HCEC 1CT (cell line): Measurements from ENCODE around the gene SDCCAG8.
A peak's percentile ranks its signal among the peaks of the same experiment; 100 is the strongest.

Experiments used
- DNase-seq: peaks from one replicate; pipeline ENCODE4 v3.0.0-alpha.2; 2017

Gene SDCCAG8

DNA sequence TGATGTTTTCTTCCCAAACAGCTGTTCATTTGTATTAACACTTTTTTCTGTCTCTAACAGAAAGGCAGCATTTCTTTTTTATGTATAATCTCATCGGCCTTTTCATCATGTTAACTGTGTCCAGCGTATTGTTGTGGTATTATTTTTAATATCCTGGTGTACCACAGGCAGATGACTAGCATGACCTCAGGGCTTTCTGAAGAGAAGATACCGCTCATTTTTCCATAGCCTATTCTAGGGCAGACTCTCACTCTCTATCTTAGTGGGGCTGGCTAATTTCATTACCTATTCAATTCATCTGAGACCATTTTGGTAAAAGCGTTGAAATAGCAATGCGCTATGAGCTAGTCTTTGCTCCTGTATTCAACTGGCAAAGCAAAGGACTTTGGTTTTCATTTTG lies 209.9 kb downstream of the SDCCAG8 start:
- DNase-seq = no peak

DNA sequence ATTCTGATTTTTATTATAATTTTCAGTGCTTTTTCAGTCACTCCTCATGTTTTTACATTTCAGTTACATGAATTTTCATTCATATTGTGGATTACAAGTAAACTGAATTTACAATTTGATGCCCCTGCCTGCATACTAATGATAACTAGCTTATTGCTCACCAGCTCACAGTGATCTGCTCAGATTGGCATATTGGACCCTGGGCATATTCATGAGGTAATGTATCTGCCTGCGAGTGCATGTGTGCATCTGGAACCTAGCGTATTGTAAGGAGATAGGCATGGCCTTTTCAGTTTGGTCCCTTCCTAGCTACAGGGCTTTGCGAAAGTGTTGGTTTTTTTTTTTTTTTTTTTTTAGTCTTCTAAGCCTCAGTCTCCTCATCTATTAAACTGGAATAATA lies 213.7 kb downstream of the SDCCAG8 start:
- DNase-seq = no peak

DNA sequence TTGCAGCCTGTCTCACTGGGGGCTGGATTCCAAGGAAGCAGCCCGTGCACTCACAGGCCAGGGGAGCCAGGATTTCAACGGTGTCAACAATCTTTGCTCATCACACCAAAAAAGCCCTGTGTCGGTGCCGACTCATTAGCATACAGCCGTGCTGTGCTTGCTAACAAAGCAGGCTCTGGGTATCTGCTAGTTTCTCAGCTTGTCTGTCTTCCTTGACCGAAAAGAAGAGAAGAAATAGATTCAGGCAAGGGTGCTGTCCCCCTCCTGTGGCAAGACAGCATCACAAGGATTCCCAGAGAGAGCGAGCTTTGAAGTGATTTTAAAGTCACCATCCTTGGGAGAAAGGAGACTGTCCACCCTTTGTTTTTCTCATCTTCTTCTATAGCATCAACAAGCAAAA lies 214.7 kb downstream of the SDCCAG8 start:
- DNase-seq = no peak

DNA sequence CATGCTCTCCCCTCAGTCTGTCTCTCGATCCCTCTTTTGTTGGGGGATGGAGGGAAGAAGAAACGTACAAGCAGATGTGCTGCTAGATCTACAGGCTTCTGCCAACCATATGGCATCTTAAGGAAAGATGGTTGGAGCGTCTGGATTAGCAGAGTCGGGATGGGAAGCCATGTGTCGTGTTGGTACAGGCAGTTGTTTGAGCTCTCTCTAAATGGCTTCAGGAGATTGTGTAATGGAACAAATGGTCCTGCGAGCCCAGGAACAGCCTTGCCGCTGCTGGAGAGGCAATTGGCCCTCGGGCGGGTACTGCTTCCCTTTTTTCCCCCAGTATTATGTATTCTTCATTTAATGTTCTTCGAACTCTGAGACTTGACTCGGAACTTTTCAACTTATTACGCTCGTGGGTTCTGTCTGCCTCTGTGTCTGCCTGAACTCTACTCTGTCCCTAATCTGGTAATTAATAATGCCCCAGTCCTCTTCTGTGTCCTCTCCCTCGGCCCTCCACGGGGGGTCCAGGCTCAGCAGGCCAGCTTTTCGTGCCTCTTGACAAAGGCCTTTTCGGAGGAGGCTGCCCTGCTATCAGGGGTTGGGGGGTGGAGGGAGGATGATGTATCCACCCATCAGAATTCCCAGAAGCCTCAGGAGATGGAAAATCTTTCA lies 215.3 kb downstream of the SDCCAG8 start:
- no peak for DNase-seq

DNA sequence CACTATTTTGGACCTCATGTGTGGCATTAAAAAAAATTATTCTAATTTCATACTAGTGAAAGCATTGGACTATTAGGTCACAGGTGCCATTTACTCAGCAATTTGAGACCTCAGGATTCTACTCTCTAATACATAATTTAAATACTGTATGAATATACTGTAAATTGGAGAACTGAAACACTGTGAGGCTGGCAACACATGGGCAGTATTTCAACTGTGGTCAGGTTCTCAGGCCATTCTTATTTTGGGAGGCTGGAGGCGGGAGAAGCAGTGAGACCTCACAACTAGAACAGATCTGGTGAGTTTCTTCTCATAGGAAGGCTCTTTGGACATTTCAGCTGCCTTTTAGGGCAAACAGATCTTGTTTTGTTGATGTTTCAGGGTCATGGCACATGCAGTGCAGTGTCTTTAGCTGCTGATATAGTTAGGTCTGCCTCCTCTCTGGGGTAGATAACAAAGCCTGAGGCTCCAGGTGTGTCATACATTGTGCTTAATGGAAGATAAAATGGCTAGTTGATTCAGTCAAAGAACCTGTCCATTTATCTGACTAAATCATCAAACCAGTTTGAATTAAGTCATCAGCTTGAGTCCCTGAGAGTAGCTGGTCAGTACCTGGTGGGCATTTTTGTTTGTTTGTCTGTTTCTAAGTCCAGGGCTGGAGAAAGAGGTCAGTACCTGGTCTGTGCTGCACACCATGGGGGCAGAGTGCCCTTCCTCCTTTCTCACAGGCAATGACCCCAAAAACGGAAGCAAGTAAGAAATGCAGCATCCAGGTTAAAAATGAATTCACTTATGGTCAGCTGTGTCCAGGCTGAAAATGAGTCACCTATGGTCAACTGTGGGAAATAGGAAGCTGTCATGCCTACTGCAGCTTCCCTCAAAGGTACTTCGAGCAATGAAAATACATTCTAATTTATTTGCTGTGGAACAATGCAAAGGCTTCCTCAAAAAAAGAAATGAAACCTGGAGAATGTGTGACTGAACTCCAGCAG lies 216.2 kb downstream of the SDCCAG8 start:
- DNase-seq = peak; percentile 24

DNA sequence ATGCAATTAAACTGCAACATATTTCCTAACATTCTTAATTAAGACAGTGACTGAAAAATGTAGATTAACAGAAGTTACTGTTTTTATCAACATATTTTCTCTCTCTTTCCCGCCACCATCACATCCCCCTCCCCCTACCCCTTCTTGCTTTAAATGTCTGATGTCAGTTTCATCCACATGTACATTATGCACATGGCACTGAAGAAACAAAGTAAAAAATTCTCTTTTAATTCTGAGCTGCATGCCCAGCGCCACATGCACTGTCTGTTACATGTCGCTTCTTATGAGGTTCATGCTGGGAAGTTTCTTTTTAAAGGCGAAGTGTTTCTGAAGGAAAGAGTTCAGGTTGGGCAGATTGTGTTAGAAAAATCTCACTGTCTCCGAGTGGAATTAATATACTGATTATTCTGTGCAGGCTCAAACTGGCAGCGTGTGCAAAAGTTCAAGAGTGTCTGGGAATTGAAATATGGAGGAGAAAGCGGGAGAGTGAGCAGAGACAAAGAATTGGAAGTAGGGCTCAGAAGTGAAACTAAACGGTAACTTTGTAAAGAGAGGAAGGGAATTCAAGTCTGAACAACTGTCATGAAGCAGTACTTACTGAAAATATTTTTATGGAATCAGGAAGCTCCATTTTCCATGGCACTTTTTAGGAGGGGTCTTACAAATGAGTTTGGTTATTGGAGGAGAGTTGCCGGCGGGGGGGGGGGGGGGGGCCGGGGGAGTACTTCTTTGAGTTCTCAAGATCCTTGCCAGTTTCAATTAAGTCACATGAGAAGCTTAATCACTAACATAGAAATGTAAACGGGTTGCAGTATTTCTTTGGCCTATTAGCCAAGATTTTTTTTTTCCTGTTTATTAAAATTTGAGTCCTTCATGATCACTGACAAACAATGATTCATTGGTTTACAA lies 217.6 kb downstream of the SDCCAG8 start:
- DNase-seq = peak; percentile 11

DNA sequence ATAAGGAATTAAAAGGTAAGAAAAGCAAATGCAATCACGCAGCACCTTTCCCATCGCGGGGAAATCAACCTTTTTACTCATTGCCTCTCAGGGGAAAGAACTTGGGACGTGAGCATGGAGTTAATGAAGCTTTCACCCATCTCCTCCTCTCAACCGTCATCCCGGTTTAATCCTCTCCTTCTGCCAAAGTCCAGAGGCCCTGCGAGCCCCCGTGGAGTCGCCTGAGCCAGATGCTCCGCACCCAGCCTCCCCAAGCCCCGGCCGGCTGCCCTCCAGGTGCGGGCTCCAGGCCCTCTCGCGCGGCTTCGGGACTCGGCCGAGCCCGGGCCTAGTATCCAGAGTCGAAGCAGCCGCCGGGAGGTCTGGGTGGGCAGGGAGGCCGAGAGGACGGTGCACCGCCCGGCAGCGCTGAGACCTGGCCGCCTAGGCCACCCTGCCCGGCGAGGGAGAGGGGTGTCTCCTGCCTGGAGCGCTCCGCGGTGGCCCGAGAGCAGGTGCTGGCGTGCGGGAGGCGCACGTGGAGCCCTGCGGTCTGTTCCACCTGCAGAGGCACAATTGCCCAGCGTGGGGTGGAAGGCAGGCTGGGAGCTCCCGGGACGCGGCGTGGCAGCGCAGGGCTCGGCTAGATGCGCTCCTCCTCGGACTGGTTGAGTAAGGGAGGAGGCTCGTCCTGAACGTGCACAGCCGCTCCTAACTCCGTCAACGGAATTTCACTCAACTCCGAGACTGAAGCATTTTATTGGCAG lies 218.5 kb downstream of the SDCCAG8 start:
- DNase-seq = no peak

DNA sequence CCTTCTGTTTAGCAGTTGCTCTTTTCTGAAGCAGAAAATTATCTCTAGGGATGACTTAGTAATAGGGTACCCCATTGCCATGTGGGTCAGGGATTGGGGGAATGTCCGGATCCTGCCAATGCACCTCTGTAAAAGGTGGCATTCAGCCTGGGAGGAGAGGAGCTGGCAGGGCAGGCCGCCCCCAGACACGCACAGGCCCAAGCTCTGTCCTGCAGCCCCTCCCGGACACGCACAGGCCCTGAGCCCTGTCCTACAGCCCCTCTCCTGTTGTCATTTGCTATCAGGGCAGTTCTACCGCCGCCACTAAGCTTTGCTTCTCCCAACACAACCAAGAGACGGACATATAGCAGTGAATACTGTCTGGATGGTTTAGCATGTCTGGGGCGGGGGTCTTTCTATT lies 219.1 kb downstream of the SDCCAG8 start:
- no peak for DNase-seq

DNA sequence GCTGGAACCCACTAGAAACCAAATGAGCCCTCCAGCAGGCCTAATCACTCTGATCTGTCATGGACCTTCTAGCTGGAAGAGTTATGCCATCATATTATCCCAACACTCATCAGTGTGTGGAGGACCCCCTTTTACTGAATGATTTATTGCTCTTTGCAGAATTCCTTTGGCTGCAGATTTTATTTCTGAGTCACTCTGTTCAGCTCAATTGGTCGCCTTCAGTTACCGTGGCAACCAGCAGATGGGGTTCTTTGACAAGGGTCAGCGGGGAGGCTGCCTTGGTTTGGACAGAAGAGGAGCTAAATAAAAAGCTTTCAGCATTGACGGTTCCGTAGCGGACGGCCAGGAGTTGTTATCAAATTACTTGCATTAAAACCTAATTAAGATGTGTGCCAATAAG lies 220.1 kb downstream of the SDCCAG8 start:
- DNase-seq = peak; percentile 7

DNA sequence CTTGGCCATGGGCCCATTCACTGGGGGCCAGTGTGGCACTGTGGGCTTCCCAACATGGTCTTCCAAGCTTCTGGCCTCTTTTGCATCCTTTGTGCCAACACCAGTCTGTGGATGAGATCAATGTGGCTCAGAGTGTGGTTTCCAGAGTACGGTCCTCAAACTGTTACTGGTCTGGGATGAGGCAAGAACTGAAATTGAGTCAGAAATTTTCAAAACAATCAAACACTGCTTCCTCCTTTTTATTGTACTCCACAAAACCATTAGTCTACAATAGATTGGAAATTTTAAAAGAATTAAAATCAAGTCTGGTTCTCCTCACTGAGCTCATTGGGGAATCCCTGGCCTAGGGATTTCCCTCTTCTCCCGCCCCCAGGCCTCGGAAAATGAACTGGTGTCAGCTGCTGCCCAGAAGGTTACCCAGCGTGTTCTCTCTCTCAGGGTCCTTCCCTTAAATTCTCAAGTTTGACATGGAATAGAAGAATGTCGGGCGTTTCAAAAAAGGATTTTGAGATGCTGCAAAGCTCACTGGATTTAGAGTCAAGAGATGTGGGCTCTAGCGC lies 222.0 kb downstream of the SDCCAG8 start:
- no peak for DNase-seq

DNA sequence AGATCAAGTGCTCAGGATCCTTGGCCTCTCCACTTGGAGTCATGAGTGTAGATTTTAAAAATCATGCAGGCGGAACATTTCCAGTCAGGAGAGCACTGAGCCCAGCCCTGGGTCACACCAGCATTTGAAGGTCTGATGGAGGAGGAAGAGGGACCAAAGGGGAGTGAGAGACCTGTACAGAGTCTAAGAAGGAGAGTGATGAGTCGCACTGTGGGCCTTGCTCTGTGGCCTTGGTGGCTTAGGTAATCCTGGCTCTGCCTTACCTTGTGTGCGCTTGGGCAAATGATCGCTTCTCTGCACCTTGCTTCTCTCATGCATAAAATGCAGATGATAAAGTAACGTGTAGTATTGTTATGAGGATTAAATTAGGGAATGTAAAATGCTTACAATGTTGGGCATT lies 225.3 kb downstream of the SDCCAG8 start:
- no peak for DNase-seq

DNA sequence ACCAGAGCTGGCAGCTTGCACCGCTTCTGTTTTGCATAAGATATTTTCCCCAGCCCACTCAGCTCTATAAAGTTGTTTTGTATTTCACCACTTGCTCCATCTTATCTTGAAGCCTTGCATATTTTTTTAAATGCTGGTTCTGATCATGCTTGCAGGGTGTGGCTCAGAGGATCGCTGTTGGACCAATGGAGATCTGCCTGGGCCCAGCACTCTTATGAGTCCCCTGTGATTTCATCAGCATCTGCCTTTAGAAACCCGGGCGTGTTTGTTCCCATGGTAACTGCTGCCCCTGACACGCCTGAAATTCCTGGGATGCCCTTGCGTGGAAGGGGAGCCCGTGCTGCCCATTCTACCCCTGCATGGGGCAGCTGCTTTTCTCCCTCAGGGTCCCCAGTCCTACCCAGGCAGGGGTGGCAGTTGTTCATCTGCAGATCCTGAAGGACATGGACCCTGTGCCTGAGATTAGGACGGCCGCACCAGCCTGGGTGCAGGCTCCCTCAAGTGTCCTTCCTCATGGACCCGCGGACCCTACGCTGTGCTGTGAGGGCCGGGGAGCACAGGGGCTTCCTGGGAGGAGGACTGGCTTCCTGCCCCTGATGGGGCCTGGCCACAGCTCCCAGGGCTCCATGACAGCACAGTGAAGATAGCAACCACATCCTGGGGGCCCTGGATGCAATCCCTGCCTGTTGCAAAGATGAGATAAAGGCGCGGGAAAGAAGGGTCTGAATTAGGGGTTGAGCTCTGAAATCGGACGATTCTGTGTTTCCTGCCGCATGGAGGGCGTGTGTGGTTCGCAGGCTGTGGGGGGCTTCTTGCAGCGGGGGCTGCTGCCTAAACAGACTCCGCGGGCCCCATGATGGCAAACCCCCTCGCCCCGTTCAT lies 226.5 kb downstream of the SDCCAG8 start:
- no peak for DNase-seq

DNA sequence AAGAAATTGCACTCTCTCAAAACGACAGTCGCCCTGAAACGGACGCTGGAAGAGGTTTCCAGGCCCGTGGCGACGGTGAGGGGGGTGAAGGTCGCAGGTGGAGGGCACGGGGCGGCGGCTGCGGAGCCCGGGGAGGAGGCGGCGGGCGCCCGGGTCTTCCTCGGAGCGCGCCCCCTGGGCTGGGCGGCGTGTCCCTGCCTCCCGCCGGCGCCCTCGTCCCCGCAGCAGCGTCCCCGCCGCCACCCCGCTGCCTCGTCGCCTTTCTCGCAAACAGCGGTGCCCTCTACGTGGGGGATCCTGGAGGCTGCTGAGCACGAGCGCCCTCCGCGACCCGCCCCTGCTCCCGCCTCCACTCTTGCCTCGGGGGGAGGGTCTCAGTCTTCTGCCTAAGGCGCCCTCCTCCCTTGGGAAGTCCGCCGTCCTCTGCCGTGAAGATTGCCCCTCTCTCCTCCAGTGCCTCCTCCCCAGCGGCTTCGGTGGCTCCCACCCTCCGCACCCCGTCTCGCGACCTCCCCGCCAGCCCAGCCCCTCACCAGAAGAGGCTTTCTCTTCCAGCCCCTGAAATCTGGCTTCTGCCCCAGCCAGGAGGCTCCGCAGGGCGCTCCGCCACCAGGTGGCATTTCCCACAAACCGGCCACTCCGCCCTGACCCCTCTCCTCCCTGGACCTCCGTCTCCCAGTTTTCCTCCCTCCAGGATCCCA lies 227.4 kb downstream of the SDCCAG8 start:
- no peak for DNase-seq

DNA sequence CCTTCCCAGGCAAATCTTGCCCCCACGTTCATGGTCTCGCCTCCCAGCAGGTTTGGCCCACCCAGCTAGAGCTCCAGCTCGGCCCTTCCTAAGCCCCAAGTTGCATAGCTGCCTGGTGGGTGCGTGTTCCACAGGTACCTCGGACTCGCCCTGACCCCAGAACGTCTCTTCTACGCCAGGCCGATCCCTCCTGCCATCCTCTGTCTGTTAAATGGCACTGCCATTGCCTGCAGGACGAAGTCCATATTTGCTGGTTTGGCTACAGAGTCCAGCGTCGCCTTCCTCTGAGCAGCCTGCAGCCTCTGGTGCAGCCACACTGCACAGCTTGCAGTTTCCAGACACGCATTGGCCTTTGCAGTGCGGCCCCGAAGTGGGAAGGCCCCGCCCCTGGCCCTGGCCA lies 228.1 kb downstream of the SDCCAG8 start:
- DNase-seq = no peak

DNA sequence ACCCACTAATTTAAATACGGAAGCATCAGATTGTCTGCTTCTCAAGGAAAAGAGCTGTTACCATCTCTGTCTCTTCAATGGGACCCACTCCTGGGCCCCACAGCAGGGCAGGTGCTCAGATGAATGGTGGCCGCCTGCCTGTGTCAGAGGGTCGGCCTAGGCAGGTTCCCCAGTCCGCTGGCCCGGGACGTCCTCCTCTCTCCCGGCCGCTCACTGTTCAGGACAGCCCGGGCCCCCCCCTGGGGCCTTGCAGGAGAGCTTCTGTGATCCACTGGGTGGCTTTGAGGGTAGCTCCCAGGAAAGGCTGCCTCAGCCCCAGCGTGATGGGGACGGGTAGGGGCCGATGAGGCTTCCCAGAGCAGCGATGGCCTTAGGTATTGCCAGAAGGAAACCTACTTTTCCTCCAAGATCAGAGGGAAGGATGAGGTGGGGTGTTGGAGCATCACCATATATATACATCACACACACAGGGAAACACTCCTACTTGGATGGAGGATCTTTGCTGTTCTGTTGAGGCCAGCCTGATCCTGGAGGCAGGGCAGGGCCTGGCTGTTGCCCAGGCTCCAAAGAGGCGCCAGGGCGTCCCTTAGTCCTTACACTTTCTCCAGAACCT lies 231.3 kb downstream of the SDCCAG8 start:
- DNase-seq = no peak

DNA sequence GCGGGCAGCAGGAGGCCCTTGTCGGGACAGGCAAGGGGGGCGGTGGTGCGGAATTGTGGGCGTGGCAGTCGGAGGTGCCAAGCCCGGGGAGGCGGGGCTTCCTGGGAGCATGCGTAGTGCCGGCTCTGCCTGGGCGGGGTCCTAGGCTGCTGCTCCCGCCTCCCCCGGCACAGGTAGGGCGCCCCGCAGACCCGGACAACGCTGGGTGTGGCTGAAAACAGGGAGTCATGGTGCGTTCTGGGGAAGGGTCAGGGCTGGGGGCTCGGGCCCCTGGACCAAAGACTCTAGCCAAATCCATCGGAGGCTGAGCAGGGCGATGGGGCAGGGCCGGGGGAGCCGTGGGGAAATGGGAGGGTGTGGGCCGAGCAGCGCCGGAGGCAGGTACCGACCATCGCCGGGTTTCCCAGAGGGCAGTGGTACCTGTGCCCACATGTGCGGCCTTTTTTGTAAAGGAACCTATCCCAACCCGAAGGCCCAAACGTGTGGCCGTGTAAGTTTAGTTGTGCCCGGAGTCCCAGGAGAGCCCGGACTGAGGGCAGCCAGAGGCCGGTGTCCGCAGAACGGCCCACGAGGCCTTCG lies 231.9 kb downstream of the SDCCAG8 start:
- DNase-seq = no peak

DNA sequence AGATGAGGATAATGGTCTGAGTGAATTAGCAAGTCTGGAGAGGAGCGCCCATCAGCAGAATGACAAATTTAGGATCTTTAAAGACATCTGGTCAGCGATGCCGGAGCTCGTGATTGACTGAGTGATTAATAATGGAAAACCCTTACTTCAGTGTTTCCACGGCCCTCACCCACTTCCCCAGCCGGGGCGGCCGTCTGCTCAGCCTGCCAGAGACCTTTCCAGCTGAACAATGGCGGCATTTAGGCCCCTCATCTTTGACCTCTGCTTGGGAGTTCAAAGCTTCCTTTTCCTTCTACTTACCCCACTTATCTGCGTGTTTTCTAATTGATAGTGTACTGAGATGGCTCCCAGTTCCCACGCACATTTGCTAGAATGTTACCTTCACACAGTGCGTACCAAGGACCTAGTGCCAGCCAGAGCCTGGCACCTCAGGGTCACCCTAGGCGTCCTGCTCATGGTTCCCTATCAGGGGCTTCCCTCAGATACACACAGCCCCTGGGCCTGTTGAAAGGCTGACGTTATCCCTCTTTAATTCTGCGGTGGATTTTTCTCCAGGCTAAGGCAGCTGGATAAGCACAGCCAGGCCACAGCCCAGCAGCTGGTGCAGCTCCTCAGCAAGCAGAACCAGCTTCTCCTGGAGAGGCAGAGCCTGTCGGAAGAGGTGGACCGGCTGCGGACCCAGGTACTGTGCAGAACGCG lies 232.8 kb downstream of the SDCCAG8 start:
- no peak for DNase-seq

DNA sequence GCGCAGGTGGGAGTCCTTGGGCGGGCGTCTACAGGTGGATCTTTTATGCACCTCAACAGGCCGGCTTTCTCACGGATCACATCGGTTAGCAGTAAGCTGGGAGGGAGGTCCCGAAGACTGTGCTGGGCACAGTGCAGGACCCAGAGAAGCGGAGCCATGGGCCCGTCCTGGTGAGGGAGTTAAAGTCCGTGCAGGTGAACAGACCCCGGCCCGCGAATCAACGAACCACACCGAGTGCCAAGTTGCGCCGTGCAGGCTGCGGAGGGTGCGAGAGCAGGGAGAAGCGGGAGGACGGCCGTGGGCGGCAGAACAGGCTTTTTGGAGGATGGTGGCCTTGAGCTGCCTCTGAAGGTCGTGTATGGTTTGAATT lies 233.3 kb downstream of the SDCCAG8 start:
- DNase-seq = no peak
